Measurements from ENCODE around the gene SRSF10.

Gene SRSF10

DNA sequence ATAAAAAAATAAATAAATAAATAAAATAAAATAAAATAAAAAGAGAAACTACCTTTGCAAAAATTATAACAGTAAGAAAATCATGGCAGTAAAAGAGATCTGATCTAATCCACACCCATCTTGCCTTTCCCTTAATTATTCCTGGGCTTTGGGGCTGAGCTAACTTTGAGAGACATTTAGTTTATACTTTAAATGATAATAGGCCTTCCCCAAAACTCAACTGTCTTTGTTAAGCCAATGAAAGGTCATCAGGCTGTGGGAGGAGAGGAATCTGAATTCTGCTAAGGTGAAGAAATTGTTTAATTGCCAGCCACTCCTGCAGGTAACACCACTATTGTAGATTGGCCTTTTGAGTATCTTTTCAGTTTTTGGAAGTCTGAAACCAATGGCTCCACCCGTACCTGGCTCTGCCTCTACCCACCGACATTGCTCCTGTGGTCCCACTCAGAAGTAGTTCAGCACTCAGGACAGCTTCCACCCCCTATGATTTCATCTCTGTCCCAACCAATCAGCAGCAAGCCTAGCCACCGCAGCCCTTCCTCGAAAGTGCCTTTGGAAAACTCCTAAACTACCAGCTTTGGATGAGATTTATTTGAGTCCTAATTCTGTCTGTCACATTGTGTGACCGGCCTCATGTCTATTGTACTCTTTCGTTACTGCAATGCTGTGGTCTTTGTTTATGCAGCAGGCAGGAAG, 43.5 kb downstream of the SRSF10 start:
- ChIA-PET CTCF (interaction anchor here (1.3 to 2.7 kb wide), 3 partner anchors 12 to 127 kb away, joined by 3 to 6 read pairs (median 6); no protein-coding TSS in a partner anchor), POLR2A (no interaction called here)
- no peak for TF ChIP-seq CTCF (IDR thresholded peaks at IDR 0.05; ENCODE audit: control extremely low read depth, extremely low read depth, low read depth, missing control alignments)
- DNase-seq (ENCODE audit: extremely low spot score), result no peak

DNA sequence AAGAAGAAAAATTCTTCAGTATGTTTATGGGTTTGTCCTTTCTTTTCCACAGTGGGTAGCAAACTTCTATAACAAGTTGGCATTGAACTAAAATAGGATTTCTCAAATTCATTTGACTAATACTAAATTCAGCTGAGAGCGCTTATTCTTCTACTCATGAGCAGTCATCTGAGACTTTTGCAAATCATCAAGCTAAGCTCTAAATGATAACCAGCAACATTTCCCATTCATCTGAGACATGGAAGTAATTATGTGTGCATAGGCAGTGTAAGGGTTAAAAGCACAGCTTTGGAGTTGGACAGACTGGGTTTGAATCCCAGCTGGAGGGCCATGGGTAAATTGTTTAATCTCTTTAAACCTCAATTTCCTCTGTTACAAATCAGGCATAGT, 48.6 kb downstream of the SRSF10 start:
- DNase-seq (ENCODE audit: extremely low spot score), result no peak

DNA sequence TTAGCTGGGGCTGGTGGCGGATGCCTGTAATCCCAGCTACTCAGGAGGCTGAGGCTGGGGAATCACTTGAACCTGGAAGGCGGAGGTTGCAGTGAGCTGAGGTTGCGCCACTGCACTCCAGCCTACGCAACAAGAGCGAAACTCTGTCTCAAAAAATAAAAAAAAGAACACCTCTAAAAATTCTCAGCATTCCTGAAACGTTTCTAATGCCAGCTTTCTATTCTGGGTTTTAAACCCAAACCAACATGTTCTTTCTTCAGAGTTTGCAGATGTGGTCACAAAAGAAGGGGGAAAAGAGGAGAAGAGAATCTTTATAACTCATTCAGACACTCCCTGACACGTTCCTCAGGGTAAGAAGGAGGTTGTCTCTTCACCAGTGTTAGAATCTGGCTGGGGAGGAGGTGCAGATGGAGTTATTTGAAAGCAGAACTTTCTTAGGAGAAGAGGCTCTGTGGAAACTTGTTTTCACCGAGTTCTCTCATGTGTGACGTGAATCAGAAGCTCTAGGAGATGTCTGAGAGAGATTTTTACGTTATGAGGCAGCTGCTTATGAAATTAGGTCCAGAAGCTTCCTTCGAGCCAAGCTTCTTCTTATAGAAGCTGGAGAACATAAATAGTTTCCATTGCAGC, 49.2 kb downstream of the SRSF10 start:
- DNase-seq (ENCODE audit: extremely low spot score), result peak; percentile 50
- CTCF ChIA-PET, result interaction anchor here (1.0 to 6.3 kb wide), 10 partner anchors 14 to 917 kb away, joined by 3 to 37 read pairs (median 6); no protein-coding TSS in a partner anchor
- POLR2A ChIA-PET, result no interaction called here
- TF ChIP-seq CTCF (IDR thresholded peaks at IDR 0.05; ENCODE audit: control extremely low read depth, extremely low read depth, low read depth, missing control alignments), result no peak

More for the DNA sequence above, 48.6 kb downstream of the SRSF10 start:
- POLR2A ChIA-PET, result no interaction called here
- TF ChIP-seq CTCF (IDR thresholded peaks at IDR 0.05; ENCODE audit: control extremely low read depth, extremely low read depth, low read depth, missing control alignments), result no peak
- CTCF ChIA-PET, result interaction anchor here (1.0 to 6.3 kb wide), 10 partner anchors 15 to 917 kb away, joined by 3 to 37 read pairs (median 6); no protein-coding TSS in a partner anchor

DNA sequence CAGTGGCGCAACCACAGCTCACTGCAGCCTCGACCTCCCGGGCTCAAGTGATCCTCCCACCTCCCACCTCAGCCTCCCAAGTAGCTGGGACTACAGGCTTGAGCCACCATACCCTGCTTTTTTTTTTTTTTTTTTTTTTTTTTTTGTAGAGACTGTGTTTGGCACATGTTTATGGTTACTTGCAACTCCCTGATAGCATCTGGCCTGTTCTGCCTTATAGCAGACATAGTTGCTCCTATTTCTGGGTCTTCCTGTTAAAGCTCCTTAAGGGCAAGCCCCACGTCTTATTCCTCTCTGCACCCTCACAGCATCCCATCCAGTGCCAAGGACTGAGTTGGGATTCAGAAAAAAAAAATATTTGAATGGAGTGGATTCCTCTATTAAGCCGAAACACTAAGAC, 49.9 kb downstream of the SRSF10 start:
- no peak for TF ChIP-seq CTCF (IDR thresholded peaks at IDR 0.05; ENCODE audit: control extremely low read depth, extremely low read depth, low read depth, missing control alignments)

GRCh38 chr1:23928789-23929188, 51.3 kb downstream of the SRSF10 start:
- no peak for TF ChIP-seq CTCF (IDR thresholded peaks at IDR 0.05; ENCODE audit: control extremely low read depth, extremely low read depth, low read depth, missing control alignments)
- ChIA-PET POLR2A (no interaction called here), CTCF (interaction anchor here (0.7 to 6.3 kb wide), 5 partner anchors 12 to 463 kb away, joined by 3 to 37 read pairs (median 3); no protein-coding TSS in a partner anchor)
- no peak for DNase-seq (ENCODE audit: extremely low spot score)

More for the DNA sequence above, 49.9 kb downstream of the SRSF10 start:
- DNase-seq (ENCODE audit: extremely low spot score), result no peak
- POLR2A ChIA-PET, result no interaction called here
- CTCF ChIA-PET, result interaction anchor here (1.4 to 6.3 kb wide), 6 partner anchors 14 to 918 kb away, joined by 3 to 37 read pairs (median 6); no protein-coding TSS in a partner anchor

DNA sequence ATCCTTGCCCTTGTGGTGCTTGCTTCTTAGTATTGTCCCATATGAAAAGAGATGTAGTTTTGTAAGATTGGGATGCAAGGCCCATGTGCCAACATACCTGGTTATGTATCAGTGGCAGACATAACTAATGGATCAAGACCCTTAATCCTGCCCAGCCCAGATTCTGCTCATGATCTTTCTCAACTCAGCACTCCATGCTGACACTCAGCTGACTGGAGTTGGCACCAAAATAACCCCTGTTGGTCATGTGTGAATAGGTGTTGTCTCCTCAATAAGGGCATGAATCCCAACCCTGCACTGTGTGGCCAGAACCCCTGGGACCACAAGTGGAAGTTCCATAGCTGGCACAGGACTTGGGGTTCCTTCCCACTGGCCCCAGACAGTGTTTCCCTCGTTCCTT, 53.0 kb downstream of the SRSF10 start:
- POLR2A ChIA-PET, result no interaction called here
- CTCF ChIA-PET, result interaction anchor here (0.8 to 6.3 kb wide), 2 partner anchors 10 to 28 kb away, joined by 3 to 37 read pairs; no protein-coding TSS in a partner anchor
- TF ChIP-seq CTCF (IDR thresholded peaks at IDR 0.05; ENCODE audit: control extremely low read depth, extremely low read depth, low read depth, missing control alignments), result no peak
- no peak for DNase-seq (ENCODE audit: extremely low spot score)

Data from GM10248 (cell line).